Liver (tissue), 9 donors: ENCODE data around the gene ATP6V1C2. TPM values are rescaled to one million over a fixed set of nuclear protein-coding genes. Genes with fewer than 3 reads are reported as not detected.

Experiments used
- DNase-seq: peaks from one replicate; pipeline ENCODE4 v3.0.0-alpha.2; 2017; ENCODE audit warnings: low spot score
- H3K27ac ChIP-seq, 2 donors: one replicate each; pipeline ENCODE4 v1.7.0; 2013; ENCODE audit warnings: inconsistent platforms in 2 of 2, low read length in 2 of 2, control low read depth in 1 of 2, low read depth in 1 of 2, mild to moderate bottlenecking in 1 of 2
- H3K27me3 ChIP-seq, 4 donors: one replicate each; pipeline versions ENCODE4 v1.6.1 to v1.7.0; 2013; ENCODE audit warnings: low read length in 3 of 4, inconsistent platforms in 1 of 4, mild to moderate bottlenecking in 1 of 4, moderate library complexity in 1 of 4; ENCODE audit not compliant: control insufficient read depth in 4 of 4, insufficient read depth in 4 of 4
- H3K36me3 ChIP-seq, 4 donors: one replicate each; pipeline versions ENCODE4 v1.6.1 to v1.7.0; 2013; ENCODE audit warnings: low read length in 3 of 4, mild to moderate bottlenecking in 3 of 4, low read depth in 1 of 4, moderate library complexity in 1 of 4; ENCODE audit not compliant: control insufficient read depth in 4 of 4, insufficient read depth in 3 of 4
- H3K4me1 ChIP-seq, 4 donors: one replicate each; pipeline versions ENCODE4 v1.6.1 to v1.7.0; 2013; ENCODE audit warnings: low read length in 3 of 4, mild to moderate bottlenecking in 3 of 4, moderate library complexity in 1 of 4; ENCODE audit not compliant: control insufficient read depth in 4 of 4, insufficient read depth in 4 of 4
- H3K4me3 ChIP-seq, 3 donors: one replicate each; pipeline versions ENCODE4 v1.6.1 to v1.7.0; 2013; ENCODE audit warnings: low read length in 3 of 3, control low read depth in 1 of 3, low read depth in 1 of 3, mild to moderate bottlenecking in 1 of 3
- H3K9ac ChIP-seq, 2 donors: one replicate each; pipeline ENCODE4 v1.7.0; 2013; ENCODE audit warnings: low read length in 2 of 2, mild to moderate bottlenecking in 2 of 2, moderate library complexity in 2 of 2, control low read depth in 1 of 2, low read depth in 1 of 2
- H3K9me3 ChIP-seq, 4 donors: one replicate each; pipeline versions ENCODE4 v1.6.1 to v1.7.0; 2013; ENCODE audit warnings: low read length in 3 of 4; ENCODE audit not compliant: control insufficient read depth in 4 of 4
- ATF3 ChIP-seq: IDR thresholded peaks from 2 replicates; pipeline ENCODE4 v1.6.1; 2016; ENCODE audit warnings: antibody characterized with exemption
- CTCF ChIP-seq: fragments of 150-350 bp; IDR thresholded peaks from 2 replicates; pipeline ENCODE4 v1.5.1; 2017; ENCODE audit warnings: improper control_type of control experiment, low read depth, low read length; ENCODE audit not compliant: missing input control
- EGR1 ChIP-seq, 2 donors: IDR thresholded peaks; 2 replicates each; pipeline ENCODE4 v1.6.1; 2016 to 2018; ENCODE audit warnings: antibody characterized with exemption in 2 of 2, low read depth in 2 of 2
- FOXA1 ChIP-seq: IDR thresholded peaks from 2 replicates; pipeline ENCODE4 v1.6.1; 2016; ENCODE audit warnings: antibody characterized with exemption
- FOXA2 ChIP-seq: IDR thresholded peaks from 2 replicates; pipeline ENCODE4 v1.6.1; 2016; ENCODE audit warnings: antibody characterized with exemption
- HNF4A ChIP-seq, 2 donors: conservative IDR thresholded peaks; 2 replicates each; pipeline ENCODE4 v1.6.1; 2016; ENCODE audit warnings: antibody characterized with exemption in 2 of 2, mild to moderate bottlenecking in 2 of 2
- HNF4G ChIP-seq: IDR thresholded peaks from 2 replicates; pipeline ENCODE4 v1.6.1; 2016; ENCODE audit warnings: antibody characterized with exemption
- JUND ChIP-seq, 2 donors: IDR thresholded peaks; 2 replicates each; pipeline ENCODE4 v1.6.1; 2016; ENCODE audit warnings: antibody characterized with exemption in 2 of 2
- MAX ChIP-seq: IDR thresholded peaks from 2 replicates; pipeline ENCODE4 v1.6.1; 2016; ENCODE audit warnings: antibody characterized with exemption
- NR2F2 ChIP-seq: IDR thresholded peaks from 2 replicates; pipeline ENCODE4 v1.6.1; 2016; ENCODE audit warnings: antibody characterized with exemption
- RAD21 ChIP-seq, 2 donors: IDR thresholded peaks; 2 replicates each; pipeline ENCODE4 v1.6.1; 2016; ENCODE audit warnings: antibody characterized with exemption in 2 of 2, mild to moderate bottlenecking in 2 of 2
- REST ChIP-seq: IDR thresholded peaks from 2 replicates; pipeline ENCODE4 v1.6.1; 2016; ENCODE audit warnings: antibody characterized with exemption, mild to moderate bottlenecking
- RXRA ChIP-seq, 2 donors: IDR thresholded peaks; 2 replicates each; pipeline ENCODE4 v1.6.1; 2017 to 2018; ENCODE audit warnings: antibody characterized with exemption in 2 of 2, mild to moderate bottlenecking in 1 of 2
- SP1 ChIP-seq: IDR thresholded peaks from 2 replicates; pipeline ENCODE4 v1.6.1; 2018; ENCODE audit warnings: antibody characterized with exemption, mild to moderate bottlenecking
- TAF1 ChIP-seq: conservative IDR thresholded peaks from 2 replicates; pipeline ENCODE4 v1.6.1; 2016; ENCODE audit warnings: antibody characterized with exemption, mild to moderate bottlenecking
- ZBTB33 ChIP-seq: IDR thresholded peaks from 2 replicates; pipeline ENCODE4 v1.6.1; 2016; ENCODE audit warnings: antibody characterized with exemption
- WGBS: extraction: QIAGEN DNeasy Blood & Tissue Kit; methylation state at CpG from one replicate; pipeline ENCODE4 v1.1.7; 2013; 5-methylcytosine and 5-hydroxymethylcytosine counted together
- polyA plus RNA-seq, 2 donors: library from polyadenylated mRNA; stranded (reverse) in 1 of 2; unstranded in 1 of 2; fragments of 200-250 nt in 1 of 2; fragments of >200 nt in 1 of 2; fragmentation: Nextera tagmentation in 1 of 2; extraction: Ambion mirVana in 1 of 2; gene quantifications; one replicate each; pipeline versions ENCODE4 v1.2.1 to v1.2.3, GENCODE V29; 2013 to 2015
- total RNA-seq, 2 donors: library from RNA; depleted of rRNA; stranded (reverse); fragments of >200 nt; gene quantifications; one replicate each; pipeline ENCODE4 v1.2.3, GENCODE V29; 2014
- donor health status: healthy.
- donor health status: healthy.
- donor health status: healthy.
- donor health status: healthy.
- donor health status: healthy.

ATP6V1C2 gene
- total and polyA plus RNA-seq, 4 donors = 0.08 to 0.66 (median 0.33) TPM

- no peak overlapping the region for H3K27ac ChIP-seq
- no peak overlapping the region for H3K9ac ChIP-seq
- no peaks in the 10 kb centered on the region for H3K27me3 ChIP-seq
- no peak for DNase-seq
- no peak for TF ChIP-seq ATF3
- TF ChIP-seq MAX = no peak
- TF ChIP-seq JUND (IDR thresholded peaks at IDR 0.05) = no peak
- no peak for TF ChIP-seq TAF1
- TF ChIP-seq FOXA2 = no peak
- TF ChIP-seq SP1 = no peak
- TF ChIP-seq FOXA1 = no peak
- no peak for TF ChIP-seq ZBTB33
- no peak for TF ChIP-seq HNF4G
- no peak for TF ChIP-seq NR2F2
- H3K36me3 ChIP-seq = no peaks in the 10 kb centered on the region
- no peaks in the 10 kb centered on the region for H3K9me3 ChIP-seq
- H3K4me3 ChIP-seq = no peak overlapping the region
- peaks cover 0 to 2% (median 0%) of the 10 kb centered on the region in 4 donors for H3K4me1 ChIP-seq
- WGBS = 81% methylated on average over 3 of the region's 3 CpGs
These were observed 97.6 kb downstream of the ATP6V1C2 start for GRCh38 chr2:10818984-10819383.

- no peaks in the 10 kb centered on the region for H3K36me3 ChIP-seq
- H3K27ac ChIP-seq = no peak overlapping the region
- no peak for DNase-seq
- TF ChIP-seq FOXA2 (no peak), MAX (no peak), RXRA (IDR thresholded peaks at IDR 0.05) (no peak), NR2F2 (no peak), TAF1 (no peak), RAD21 (IDR thresholded peaks at IDR 0.05) (no peak), EGR1 (IDR thresholded peaks at IDR 0.05; ENCODE audit: low read depth in 2 of 2) (no peak), ATF3 (no peak), REST (no peak), HNF4G (no peak), CTCF (no peak), ZBTB33 (no peak), HNF4A (conservative IDR thresholded peaks at IDR 0.05) (no peak), JUND (IDR thresholded peaks at IDR 0.05) (no peak), SP1 (no peak)
- WGBS = 94% methylated on average over 12 of the region's 12 CpGs
- H3K9ac ChIP-seq = no peak overlapping the region
- no peaks in the 10 kb centered on the region for H3K27me3 ChIP-seq
- H3K4me1 ChIP-seq = no peaks in the 10 kb centered on the region
- no peaks in the 10 kb centered on the region for H3K9me3 ChIP-seq
- no peak overlapping the region for H3K4me3 ChIP-seq
These were observed 98.4 kb downstream of the ATP6V1C2 start for GRCh38 chr2:10819714-10820314.
